ENCODE data around the gene WDR70.

GRCh38 chr5:37400501-37400900 is 21.4 kb downstream of the WDR70 start:
- TF ChIP-seq CTCF (IDR thresholded peaks at IDR 0.05), result no peak
- TF ChIP-seq POLR2AphosphoS5 (IDR thresholded peaks at IDR 0.05), result no peak

Data from prostate gland (tissue), 2 donors.